MV-4-11 (cell line): ENCODE data around the gene DDR2.

Experiments used
- DNase-seq: peaks from one replicate; lab custom pipeline; 2025; lab: John Stamatoyannopoulos, UW

Gene DDR2

GRCh38 chr1:162699366-162699765, 67.1 kb downstream of the DDR2 start:
- no peak for DNase-seq

- DNase-seq = no peak
Observed at GRCh38 chr1:162700131-162700530, 67.9 kb downstream of the DDR2 start.

GRCh38 chr1:162701286-162701685, 69.0 kb downstream of the DDR2 start:
- DNase-seq = no peak

GRCh38 chr1:162702628-162703027, 70.4 kb downstream of the DDR2 start:
- DNase-seq = no peak

- DNase-seq = no peak
Observed at GRCh38 chr1:162703708-162704107, 71.4 kb downstream of the DDR2 start.

GRCh38 chr1:162704673-162705424, 72.6 kb downstream of the DDR2 start:
- no peak for DNase-seq

- no peak for DNase-seq
Observed at GRCh38 chr1:162706003-162706402, 73.7 kb downstream of the DDR2 start.

GRCh38 chr1:162706606-162707005, 74.3 kb downstream of the DDR2 start:
- no peak for DNase-seq

GRCh38 chr1:162708286-162708685, 76.0 kb downstream of the DDR2 start:
- no peak for DNase-seq

- DNase-seq = no peak
Observed at GRCh38 chr1:162709132-162709860, 77.0 kb downstream of the DDR2 start.

GRCh38 chr1:162709870-162710269, 77.6 kb downstream of the DDR2 start:
- no peak for DNase-seq

- no peak for DNase-seq
Observed at GRCh38 chr1:162710345-162710744, 78.1 kb downstream of the DDR2 start.

GRCh38 chr1:162710780-162711465, 78.7 kb downstream of the DDR2 start:
- DNase-seq = no peak

- DNase-seq = no peak
Observed at GRCh38 chr1:162712317-162713029, 80.2 kb downstream of the DDR2 start.

- no peak for DNase-seq
Observed at GRCh38 chr1:162716123-162716522, 83.9 kb downstream of the DDR2 start.

GRCh38 chr1:162716552-162716951, 84.3 kb downstream of the DDR2 start:
- no peak for DNase-seq

- no peak for DNase-seq
Observed at GRCh38 chr1:162717548-162718184, 85.4 kb downstream of the DDR2 start.

GRCh38 chr1:162719678-162720077, 87.4 kb downstream of the DDR2 start:
- no peak for DNase-seq

- DNase-seq = no peak
Observed at GRCh38 chr1:162720996-162721395, 88.7 kb downstream of the DDR2 start.

GRCh38 chr1:162721471-162721870, 89.2 kb downstream of the DDR2 start:
- no peak for DNase-seq

- DNase-seq = no peak
Observed at GRCh38 chr1:162722036-162722435, 89.8 kb downstream of the DDR2 start.

GRCh38 chr1:162724583-162725120, 92.4 kb downstream of the DDR2 start:
- DNase-seq = no peak
